ENCODE results near the gene DPRX. TPM values are rescaled to one million over a fixed set of nuclear protein-coding genes. Genes with fewer than 3 reads are reported as not detected.

The DPRX gene
- total RNA-seq, 1 donor from 2014 or later, result not detected

GRCh38 chr19:53596056-53596455 lies 35.7 kb upstream of the DPRX start:
- Mint-ChIP-seq H3K27me3 (ENCODE audit: low read depth) (no peaks in the 10 kb centered on the region), H3K27ac (no peak overlapping the region), H3K9me3 (no peaks in the 10 kb centered on the region), H3K36me3 (no peaks in the 10 kb centered on the region), H3K4me1 (peaks cover 2% of the 10 kb centered on the region), H3K4me3 (no peak overlapping the region)
- no peak for DNase-seq (ENCODE audit: low spot score in 2 of 2, unreplicated experiment in 2 of 2)
- TF ChIP-seq CTCF (IDR thresholded peaks at IDR 0.05; ENCODE audit: unreplicated experiment), result no peak

GRCh38 chr19:53597023-53597422 lies 34.8 kb upstream of the DPRX start:
- no peak overlapping the region for H3K27ac Mint-ChIP-seq
- no peak overlapping the region for H3K4me3 Mint-ChIP-seq
- no peak for DNase-seq (ENCODE audit: low spot score in 2 of 2, unreplicated experiment in 2 of 2)
- no peaks in the 10 kb centered on the region for H3K27me3 Mint-ChIP-seq (ENCODE audit: low read depth)
- H3K9me3 Mint-ChIP-seq, result no peaks in the 10 kb centered on the region
- peaks cover 2% of the 10 kb centered on the region for H3K4me1 Mint-ChIP-seq
- H3K36me3 Mint-ChIP-seq, result no peaks in the 10 kb centered on the region
- TF ChIP-seq CTCF (IDR thresholded peaks at IDR 0.05; ENCODE audit: unreplicated experiment), result no peak

GRCh38 chr19:53598361-53598760 lies 33.4 kb upstream of the DPRX start:
- Mint-ChIP-seq H3K27me3 (ENCODE audit: low read depth) (no peaks in the 10 kb centered on the region), H3K27ac (no peak overlapping the region), H3K36me3 (no peaks in the 10 kb centered on the region), H3K4me3 (no peak overlapping the region), H3K9me3 (no peaks in the 10 kb centered on the region), H3K4me1 (peaks cover 2% of the 10 kb centered on the region)
- no peak for TF ChIP-seq CTCF (IDR thresholded peaks at IDR 0.05; ENCODE audit: unreplicated experiment)
- no peak for DNase-seq (ENCODE audit: low spot score in 2 of 2, unreplicated experiment in 2 of 2)

GRCh38 chr19:53600217-53600616 lies 31.6 kb upstream of the DPRX start:
- no peaks in the 10 kb centered on the region for H3K27me3 Mint-ChIP-seq (ENCODE audit: low read depth)
- H3K36me3 Mint-ChIP-seq, result no peaks in the 10 kb centered on the region
- no peak for DNase-seq (ENCODE audit: low spot score in 2 of 2, unreplicated experiment in 2 of 2)
- no peak overlapping the region for H3K27ac Mint-ChIP-seq
- TF ChIP-seq CTCF (IDR thresholded peaks at IDR 0.05; ENCODE audit: unreplicated experiment), result no peak
- H3K4me1 Mint-ChIP-seq, result peaks cover 2% of the 10 kb centered on the region
- no peaks in the 10 kb centered on the region for H3K9me3 Mint-ChIP-seq
- H3K4me3 Mint-ChIP-seq, result no peak overlapping the region

GRCh38 chr19:53606031-53606430 lies 25.8 kb upstream of the DPRX start:
- H3K4me3 Mint-ChIP-seq, result no peak overlapping the region
- H3K4me1 Mint-ChIP-seq, result no peaks in the 10 kb centered on the region
- H3K36me3 Mint-ChIP-seq, result no peaks in the 10 kb centered on the region
- H3K27me3 Mint-ChIP-seq (ENCODE audit: low read depth), result no peaks in the 10 kb centered on the region
- no peak for TF ChIP-seq CTCF (IDR thresholded peaks at IDR 0.05; ENCODE audit: unreplicated experiment)
- no peaks in the 10 kb centered on the region for H3K9me3 Mint-ChIP-seq
- no peak for DNase-seq (ENCODE audit: low spot score in 2 of 2, unreplicated experiment in 2 of 2)
- H3K27ac Mint-ChIP-seq, result no peak overlapping the region

GRCh38 chr19:53608381-53608780 lies 23.4 kb upstream of the DPRX start:
- Mint-ChIP-seq H3K36me3 (no peaks in the 10 kb centered on the region), H3K27me3 (ENCODE audit: low read depth) (no peaks in the 10 kb centered on the region), H3K4me1 (peaks cover 7% of the 10 kb centered on the region)

More at GRCh38 chr19:53608381-53608780, 23.4 kb upstream of the DPRX start:
- Mint-ChIP-seq H3K27ac (no peak overlapping the region), H3K9me3 (no peaks in the 10 kb centered on the region), H3K4me3 (no peak overlapping the region)
- no peak for DNase-seq (ENCODE audit: low spot score in 2 of 2, unreplicated experiment in 2 of 2)
- no peak for TF ChIP-seq CTCF (IDR thresholded peaks at IDR 0.05; ENCODE audit: unreplicated experiment)
